CD4-positive, alpha-beta T cell treated with Interleukin-4 for 1 hour (primary cell): Measurements from ENCODE around the gene HCFC1.

Source experiments
- DNase-seq, 2 donors: peaks; one replicate each; pipeline ENCODE4 v3.0.0-alpha.2; 2020 to 2022

HCFC1 gene

DNA sequence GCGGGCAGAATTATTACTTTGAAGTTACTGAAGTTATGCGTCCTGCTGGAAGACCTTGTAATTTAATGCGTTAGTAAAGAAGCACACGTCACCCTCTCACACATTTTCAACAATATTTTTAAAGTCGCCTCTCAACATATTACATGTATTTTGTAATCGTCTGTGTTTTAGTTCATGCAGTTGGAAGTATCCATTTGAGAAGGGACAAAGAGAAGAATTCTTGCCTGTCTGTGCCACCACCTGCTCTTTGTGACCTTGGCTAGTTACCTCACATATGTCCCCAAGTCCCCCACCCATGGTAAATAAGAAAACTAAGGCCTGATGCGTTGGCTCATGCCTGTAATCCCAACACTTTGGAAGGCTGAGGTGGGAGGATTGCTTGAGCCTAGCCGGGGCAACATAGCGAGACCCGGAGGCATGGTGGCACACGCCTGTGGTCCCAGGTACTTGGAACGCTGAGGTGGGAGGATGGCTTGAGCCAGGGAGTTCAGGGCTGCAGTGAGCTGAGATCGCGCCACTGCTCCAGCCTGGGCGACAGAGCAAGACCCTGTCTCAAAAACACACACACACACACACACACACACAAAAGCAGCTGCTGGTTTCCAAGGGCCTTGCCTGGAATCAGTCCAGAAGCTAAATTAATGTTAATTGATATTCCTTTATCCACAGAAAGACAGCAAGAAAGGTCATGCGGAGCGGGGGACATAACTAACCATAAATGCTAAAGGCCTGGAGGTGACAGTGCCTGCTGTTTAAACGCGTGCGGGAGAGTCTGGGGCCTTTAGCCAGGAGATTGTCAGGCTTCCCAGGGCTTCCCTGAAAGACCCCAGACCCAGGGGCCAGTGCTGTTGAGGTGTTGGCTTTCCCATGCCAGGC, 1.7 kb upstream of the HCFC1 start:
- DNase-seq = no peak

DNA sequence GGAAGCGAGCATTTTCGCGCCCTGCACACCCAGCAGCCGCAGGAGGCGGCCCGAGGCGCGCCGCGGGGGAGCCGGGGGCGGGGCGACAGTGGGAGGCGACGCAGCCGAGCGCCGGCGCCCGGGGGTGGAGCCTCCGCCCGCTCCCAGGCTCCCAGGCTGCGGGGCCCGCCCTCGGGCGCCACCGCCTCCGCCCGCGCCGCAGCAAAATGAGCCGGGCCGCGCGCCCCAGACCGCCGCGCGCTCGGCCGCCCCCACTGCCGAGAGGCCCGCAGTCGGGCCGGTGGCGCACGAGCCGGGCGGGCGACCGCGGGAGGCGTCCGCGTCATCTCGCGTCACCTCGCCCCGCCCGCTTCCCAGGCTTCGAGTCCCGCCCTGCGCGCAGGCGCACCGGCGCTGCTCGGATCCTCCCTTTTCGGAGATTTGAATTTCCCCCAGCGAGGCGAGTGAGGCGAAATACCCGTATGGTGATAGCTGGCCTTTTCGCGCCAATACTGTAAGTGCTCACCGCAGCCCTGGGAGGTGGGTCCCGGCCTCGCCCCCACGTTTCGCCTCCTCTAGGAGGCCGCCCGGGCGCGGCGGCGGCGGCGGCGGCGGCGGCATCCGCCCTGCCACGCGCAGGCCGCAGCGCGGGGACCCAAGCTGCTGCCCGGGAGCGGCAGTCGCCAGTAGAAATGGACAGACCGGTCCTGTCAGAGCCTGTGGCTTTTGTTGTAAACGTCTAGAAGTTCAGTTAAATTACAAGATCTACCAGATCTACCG, 929 bp upstream of the HCFC1 start, which contains the start of gene TMEM187:
Gene TMEM187, plus strand, starts transcription at position 387 of the 759 bp plus-strand sequence. CDS start 9,309 bp downstream, outside the sequence.
- DNase-seq = peak; percentile 91

DNA sequence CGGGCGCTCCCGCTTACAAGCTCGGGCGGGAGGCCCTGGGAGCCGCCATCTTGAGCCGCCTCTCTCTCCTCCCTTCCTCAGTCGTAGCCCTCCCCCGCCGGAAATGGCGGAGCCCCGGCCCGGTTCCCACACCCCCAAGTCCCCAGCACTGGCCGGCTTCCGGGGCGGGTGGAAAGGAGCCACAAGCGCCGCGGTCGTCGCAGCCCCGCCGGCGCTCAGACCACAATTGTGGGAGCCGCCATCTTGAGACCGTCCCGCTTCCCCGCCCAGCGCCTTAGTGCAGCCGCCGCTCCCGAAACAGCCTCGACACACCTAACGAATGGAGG, 531 bp downstream of the HCFC1 start:
- peak; percentile 90 to 93 for DNase-seq

DNA sequence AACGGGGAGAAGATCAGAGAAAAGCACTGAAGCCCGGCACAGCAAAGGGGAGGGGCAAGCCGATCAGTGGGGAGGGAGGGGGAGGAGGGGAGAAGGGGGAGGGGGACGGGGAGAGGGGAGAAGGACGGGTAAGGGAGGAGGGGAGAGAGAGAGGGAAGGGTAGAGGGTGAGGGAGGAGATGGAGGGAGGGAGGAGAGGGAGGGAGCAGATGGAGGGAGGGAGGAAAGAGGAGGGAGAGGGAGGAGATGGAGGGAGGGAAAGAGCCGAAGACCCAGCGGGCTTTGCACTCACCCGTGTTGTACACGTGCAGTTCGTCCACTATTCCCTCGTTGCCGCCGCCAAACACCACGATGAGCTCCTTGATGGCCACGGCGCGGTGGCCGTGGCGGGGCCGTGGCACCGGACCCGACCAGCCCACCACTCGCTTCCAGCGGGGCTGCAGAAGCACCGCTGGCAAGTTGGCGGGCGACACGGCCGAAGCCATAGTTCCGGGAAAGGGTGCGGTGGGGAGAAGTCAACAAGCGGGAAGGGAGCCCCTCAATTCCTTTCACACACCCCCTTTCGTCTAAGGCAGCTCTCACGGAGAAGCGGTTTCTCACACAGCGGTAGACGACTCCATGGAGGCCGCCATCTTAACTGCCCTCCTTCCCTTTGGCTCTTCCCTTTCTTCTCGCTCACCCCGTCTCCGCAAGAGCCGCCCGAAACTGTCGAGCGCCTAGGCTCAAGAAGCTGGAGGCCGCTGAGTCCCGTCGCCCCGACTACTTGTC, 1.1 kb downstream of the HCFC1 start:
- peak; percentile 21 to 51 for DNase-seq

DNA sequence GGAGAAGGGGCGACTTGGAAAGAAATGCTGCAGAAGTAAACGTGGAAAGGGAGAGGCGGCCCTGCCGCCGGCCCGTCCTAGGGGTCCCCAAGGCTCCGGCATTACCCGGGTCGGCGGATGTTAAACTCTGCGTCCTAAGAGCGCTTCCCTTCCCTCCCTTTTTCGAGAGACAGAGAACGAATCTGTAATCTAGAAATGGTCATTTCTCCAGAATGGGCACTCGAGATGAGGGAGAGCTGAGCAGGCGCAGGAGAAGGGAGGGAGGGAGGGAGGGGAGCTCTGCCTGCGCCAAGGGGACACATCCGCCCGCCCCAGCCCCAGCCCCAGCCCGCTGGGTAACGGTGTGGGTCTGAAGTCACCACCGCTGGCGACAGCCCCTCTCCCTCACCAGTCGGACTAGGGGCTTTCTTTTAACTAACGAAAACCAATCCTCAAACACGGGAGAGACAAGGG, 1.7 kb downstream of the HCFC1 start:
- DNase-seq = no peak

DNA sequence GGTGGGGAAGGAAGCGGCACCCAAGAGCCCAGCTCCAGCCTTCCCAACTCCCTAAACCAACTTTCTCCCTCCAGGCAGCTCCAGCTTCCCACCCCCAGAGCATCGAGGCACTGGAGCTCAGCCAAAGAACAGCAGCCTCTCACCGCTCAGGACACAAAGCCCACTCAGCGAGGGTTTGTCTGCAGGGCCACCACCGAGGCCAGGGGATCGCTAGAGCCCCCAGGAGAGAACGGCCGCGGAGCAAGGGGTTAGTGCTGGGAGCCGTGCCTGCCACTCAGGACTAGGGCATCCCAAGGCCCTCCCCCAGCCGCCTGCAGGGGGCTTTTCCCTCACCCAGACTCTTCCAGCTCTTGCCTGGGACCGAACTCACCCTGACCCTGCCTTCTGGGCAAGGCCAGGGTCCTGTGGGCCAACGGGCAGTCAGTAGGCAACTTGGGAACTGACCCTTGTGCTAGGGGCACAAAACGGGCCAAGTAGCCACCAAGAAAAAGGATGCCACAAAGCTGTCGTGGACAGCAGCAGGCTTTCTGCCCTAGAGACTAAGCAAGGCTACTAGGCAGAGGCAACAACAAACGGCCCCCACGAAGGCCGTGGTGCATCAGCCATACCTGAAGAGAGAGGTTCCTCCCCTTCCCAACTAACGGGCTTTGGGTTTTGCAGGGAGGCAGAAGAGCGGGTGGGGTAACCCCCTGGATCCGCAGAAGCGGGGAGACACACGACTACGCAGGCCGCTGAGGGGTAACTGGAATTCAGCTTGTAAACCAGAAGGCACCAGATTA, 2.3 kb downstream of the HCFC1 start:
- no peak for DNase-seq

DNA sequence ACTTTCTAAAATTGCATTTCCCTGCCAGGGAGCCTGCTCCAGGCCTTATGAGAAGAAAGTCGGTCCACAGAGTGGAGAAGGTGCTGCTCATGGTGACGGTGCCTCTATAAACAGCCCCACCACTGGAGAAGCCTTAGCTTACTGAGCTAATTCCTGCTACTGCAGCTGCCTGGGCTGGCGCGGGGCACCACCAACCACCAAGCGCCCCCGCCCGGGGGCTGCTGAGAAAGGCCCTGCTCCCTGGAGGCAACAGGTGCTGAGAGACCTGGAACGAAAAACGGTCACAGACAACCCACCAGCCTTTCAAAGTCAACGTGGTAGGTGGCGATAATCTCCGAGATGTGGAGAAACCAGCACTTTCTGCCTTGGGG, 2.9 kb downstream of the HCFC1 start:
- peak; percentile 42 to 54 for DNase-seq

DNA sequence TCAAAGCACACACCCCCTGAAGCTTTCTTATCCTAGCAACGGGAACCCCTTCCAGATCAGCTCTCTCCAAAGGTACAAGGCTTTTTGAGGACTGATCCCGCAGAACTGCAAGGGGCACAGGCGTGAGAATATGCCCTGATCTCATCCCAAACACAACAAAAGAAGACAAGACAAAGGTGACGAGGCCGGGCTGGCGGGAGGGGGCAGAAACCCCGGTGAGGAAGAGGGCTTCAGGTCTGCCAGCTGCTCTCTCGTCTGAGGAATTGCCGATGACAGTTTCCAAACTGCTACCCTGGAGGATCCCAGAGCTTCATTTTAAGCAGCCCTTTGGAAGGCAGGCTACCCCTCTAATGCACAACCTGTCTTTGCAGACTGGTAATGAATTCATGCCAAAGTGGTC, 3.4 kb downstream of the HCFC1 start:
- DNase-seq = no peak

DNA sequence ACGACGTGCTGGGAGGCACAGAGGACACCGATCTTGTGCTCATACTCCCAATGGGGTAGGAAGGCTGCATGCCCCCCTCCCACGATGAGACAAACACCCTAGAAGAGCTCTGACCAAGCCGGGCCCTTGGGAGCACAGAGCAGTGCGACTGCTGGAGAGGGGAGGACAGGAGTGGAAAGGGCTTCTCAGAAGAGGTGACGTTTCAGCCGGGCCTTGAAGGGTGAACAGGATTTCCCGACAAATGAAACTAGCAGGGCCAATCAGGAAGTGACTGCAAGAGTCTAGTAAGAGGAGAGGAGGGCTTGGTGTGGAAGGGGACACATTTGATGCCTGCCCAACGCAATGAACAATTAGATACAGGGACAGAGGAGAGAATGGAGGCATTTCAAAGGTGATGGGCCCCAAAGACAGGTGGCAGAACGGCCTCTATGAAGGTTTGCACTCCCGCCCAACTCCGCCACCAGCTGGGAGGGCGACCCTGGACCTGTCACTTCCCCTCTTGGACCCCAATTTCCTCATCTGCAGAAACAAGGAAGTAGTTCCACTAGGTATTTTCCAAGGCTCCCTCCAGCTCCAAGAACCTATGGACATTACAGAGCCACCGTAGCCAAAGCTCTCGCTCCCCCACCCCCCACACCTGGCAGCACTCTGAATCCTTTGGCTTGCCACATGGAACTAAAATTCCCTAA, 3.9 kb downstream of the HCFC1 start:
- DNase-seq = peak; percentile 29 to 58

DNA sequence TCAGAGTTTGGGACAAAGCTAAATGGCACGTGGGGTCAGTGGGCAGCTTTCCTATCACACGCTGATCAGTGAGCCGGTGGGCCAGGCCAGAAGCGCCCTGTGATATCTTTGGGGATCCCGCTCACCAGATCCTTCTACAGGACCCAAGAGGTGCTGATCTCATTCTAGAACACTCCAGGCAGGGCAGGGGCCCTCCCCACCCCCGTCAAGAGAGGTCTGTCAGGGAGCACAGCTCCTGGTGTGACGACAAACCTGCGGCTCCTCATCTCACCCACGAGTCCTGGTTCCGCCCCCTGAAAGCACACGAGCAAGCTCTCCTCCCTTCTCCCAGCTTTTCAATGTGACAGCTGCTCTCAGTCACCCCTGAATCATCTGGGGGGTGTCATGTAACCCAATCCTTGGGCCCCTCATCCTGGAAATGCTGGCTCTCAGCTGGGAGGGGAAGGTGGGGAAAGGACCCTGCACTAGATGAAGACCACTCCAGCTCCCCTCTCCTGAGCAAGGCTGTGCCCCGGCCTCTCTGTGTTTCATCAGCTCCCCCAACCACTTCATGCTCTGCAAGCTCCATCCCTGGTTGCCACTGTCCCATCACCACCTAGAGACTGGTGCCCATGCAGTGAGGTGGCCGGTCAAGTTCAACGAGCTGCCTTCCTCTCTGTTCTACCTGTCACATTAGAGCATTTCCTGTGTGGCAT, 4.6 kb downstream of the HCFC1 start:
- DNase-seq = no peak

DNA sequence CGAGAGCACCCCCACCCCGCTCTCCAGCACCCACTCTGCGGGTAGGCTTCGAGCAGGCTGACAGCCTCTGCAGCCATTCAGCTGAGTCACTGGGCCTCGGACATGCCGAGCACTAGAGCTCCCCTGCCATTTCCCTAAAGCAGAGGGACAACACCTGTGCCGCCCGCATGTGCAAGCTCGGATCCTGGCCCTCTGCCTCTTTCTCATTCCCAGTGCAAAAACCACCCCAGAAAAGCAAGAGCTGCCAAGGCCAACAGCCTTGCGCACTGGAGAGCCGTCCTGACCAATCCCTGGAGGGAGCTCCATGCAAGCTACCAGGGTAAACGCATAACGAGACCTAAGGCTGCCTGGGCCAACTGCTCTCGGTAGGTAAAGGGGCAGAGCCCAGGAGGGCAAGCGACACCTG, 5.3 kb downstream of the HCFC1 start:
- DNase-seq = no peak

DNA sequence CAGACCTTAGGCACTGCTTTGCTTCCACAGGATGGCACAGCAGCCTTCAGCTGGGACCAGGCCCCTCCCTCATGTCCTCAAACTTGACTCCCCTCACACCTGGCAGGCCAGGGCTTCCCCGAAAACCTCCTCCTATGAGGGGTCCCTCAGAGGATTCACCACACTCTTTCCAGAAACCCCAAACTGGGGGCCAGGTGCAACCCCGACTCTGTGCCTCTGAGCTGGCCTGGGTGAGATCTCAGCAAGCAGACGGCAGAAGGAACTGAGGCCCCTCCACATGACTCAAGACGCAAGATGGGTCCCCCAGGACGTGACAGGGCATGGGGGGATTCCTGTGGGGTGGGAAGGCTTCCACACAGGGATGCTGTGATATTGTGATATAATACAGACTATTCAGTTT, 6.2 kb downstream of the HCFC1 start:
- DNase-seq = no peak

DNA sequence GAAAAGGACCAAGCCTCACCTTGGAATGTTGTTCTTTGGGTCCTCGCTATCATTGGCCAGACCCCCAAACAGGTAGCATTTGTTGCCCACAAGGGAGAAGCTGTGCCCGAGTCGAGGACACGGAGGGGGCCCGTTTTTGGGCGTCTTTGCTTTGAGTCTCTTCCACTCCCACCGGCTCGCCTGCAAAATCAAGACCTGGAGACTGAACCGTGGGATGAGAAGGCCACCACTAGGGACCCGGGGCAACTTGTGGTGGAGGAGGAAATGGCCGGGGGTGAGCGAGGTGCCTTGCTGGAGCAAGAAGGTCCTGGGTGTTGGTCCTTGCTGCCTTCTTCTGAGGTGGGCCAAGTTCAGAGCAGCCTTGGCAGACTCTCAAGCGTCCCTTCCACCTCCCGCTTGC, 7.5 kb downstream of the HCFC1 start:
- DNase-seq = no peak

DNA sequence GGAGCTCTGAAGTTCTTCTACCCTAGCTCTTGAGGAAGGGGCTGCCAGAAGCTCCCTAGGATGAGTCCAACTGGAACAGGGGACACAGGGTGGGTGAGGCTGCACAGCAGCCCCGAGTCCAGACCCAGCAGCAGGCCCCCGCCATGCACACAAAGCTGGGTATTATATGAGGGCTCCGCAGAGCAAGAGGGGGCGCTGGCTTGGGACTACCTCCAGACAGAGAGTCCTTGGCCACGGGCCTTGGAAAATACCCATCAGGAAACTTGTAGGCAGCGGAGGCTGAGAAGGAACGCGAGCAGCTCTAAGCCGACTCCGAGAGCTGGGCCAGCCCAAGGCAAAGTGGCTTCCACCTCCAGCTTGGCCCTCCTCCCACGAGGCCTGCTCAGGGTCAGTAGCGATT, 8.1 kb downstream of the HCFC1 start:
- DNase-seq = no peak

DNA sequence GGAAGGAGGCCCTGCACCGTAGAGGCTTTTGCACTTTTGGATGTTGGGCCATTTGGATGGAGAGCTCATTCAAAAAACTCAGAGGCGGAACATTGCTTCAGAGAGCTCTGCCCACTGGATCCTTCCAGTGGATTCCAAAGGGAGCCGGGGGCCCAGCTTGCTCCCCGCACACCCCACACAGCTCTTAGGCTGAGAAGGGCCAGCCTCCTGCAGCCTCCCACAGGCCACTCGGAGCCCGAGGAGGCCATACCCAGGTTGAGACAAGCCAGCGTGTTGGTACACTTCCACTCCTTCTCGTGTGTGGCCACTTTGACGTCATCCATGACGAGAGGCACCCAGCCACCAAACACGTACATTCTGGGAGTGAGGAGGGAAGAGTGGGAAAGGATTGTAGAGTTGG, 10.3 kb downstream of the HCFC1 start:
- DNase-seq = no peak

DNA sequence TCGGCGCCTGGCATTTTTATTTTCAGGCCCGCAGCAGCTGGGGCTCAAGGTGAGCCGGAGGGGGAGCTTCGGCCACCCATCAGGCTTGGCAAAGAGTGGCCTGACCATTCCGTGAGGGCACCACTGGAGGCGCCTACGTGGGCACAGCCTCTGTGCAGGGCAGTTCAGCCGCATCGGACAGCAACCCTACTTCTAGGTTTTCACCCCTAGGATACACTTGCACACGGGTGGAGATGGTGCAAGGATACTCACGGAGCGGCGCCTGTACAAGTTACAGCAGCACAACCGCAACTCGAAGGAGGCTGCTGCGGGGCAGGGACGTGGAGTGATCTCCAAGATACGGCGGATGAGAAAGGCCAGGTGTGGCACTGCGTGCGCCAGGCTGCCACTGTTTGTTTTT, 10.8 kb downstream of the HCFC1 start:
- DNase-seq = no peak

DNA sequence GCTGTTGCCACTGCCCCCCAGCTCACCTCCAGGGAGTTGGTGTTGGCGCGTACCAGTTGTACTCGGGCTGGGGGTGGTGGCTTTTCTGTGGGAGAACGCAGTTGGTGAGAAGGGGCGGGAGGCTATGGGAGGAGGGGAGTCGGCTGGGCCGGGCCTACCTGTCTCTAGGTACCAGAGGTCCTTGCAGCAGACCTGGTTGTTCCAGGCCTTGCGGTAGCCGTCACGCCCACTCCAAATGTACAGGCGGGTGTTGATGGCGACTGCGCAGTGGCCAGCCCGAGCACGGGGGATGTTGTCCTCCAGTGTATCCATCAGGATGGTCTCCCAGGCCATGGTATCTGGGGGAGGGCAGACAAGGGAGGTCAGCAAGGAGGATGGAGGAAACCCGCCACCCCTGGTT, 11.5 kb downstream of the HCFC1 start:
- no peak for DNase-seq

DNA sequence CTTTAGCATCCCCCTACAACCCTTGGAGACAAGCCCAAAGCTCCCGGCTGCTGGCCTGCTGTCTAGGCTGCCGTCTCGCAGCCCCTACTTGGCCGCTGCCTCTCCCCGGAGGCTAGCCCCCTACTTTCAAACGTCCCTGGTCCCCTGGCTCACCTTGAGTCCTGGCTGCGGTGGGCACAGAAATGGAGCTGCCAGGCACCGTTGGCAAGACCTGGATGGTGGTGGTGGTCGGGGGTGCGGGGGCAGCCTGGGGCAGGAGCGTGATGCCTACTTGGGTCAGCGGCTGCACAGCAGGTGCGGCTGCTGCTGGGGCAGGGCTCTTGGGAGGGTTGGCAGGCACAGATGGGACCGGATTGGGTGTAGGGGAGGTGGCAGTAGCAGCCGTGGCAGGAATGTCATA, 12.0 kb downstream of the HCFC1 start:
- DNase-seq = no peak

DNA sequence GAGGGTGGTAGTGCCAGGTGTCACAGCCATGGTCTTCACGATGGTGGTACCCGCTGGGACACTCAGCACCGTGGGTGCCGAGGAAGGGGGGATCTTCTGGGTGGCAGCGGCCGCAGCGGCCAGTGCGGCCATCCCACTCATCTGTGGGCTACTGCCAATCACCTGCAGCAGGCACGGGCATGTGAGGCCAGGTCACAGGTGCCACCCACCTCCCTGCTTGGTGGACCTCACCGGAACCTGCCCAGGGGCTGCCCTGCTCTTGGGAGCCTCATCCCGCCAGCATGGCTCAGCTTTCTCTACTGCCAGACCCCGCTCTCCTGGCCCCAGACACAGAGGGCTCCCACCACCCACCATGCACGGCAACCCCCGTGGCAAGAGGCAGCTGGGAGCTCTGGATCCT, 13.0 kb downstream of the HCFC1 start:
- no peak for DNase-seq

DNA sequence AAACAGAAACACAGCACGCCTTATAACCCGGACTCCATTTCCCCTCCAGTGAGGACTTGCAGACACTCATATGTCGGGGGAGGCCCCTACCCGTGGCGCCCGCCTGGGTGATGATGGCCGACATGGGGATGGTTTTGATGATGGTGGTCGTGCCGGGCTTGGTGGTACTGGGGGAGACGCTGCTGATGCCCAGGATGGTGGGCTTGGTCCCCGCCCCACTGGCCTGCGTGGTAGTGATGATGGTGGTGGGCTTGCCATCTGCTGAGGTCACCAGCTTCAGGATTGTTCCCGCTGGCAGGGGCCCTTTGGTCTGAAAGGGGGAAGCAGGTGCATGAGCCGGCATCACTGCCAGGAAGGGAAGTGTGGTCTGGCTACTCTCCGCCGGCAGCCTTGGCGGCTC, 14.4 kb downstream of the HCFC1 start:
- DNase-seq = no peak
